Esophagus squamous epithelium (tissue), 5 donors: Measurements from ENCODE around the gene C2orf92. TPM values are rescaled to one million over a fixed set of nuclear protein-coding genes. Genes with fewer than 3 reads are reported as not detected.

Experiments used
- DNase-seq: peaks from one replicate; lab custom pipeline; 2025; lab: John Stamatoyannopoulos, UW
- H3K27ac ChIP-seq, 4 donors: fragments of 200-600 bp; sonication (generic); one replicate each; pipeline ENCODE4 v1.5.1; 2016 to 2019; ENCODE audit warnings: mild to moderate bottlenecking in 1 of 4
- H3K27me3 ChIP-seq, 4 donors: fragments of 200-600 bp; sonication (generic); 1 replicate in 3 of 4; 2 replicates in 1 of 4; pipeline versions ENCODE4 v1.5.1 to v1.6.0; 2017 to 2021; ENCODE audit warnings: antibody characterized with exemption in 1 of 4
- H3K36me3 ChIP-seq, 3 donors: fragments of 200-600 bp; sonication (generic); one replicate each; pipeline ENCODE4 v1.5.1; 2016 to 2019
- H3K4me1 ChIP-seq, 3 donors: fragments of 200-600 bp; sonication (generic); one replicate each; pipeline ENCODE4 v1.5.1; 2017 to 2019
- H3K4me3 ChIP-seq, 4 donors: fragments of 200-600 bp; sonication (generic); 1 replicate in 3 of 4; 2 replicates in 1 of 4; pipeline ENCODE4 v1.5.1; 2016 to 2019; ENCODE audit warnings: mild to moderate bottlenecking in 2 of 4, moderate library complexity in 1 of 4
- H3K9me3 ChIP-seq, 3 donors: fragments of 200-600 bp; sonication (generic); one replicate each; pipeline ENCODE4 v1.5.1; 2016 to 2019
- POLR2A ChIP-seq, 4 donors: fragments of 450-650 bp; IDR thresholded peaks; one replicate each; pipeline ENCODE4 v1.6.1; 2017; ENCODE audit warnings: antibody characterized with exemption in 4 of 4, mild to moderate bottlenecking in 4 of 4, moderate library complexity in 3 of 4
- WGBS, 2 donors: methylation state at CpG; one replicate each; pipeline ENCODE4 v1.1.5; 2018; 5-methylcytosine and 5-hydroxymethylcytosine counted together
- intact Hi-C: fragments of 100-400 bp; cut with DNase I; formaldehyde crosslinking; loops from one replicate; pipeline ENCODE4 v1.15.0; 2022
- total RNA-seq, 4 donors: library from RNA; depleted of rRNA; stranded (reverse); fragments of >200 nt; gene quantifications; one replicate each; pipeline ENCODE4 v1.1.0, GENCODE V29; 2016
- TF ChIP-seq, protein P1 (sequence below), 6 experiments: fragments of 450-650 bp in 4 of 6; fragments of 200-600 bp in 2 of 6; sonication (generic) in 2 of 6; IDR thresholded peaks; one replicate each; pipeline ENCODE4 v1.5.1; 2016 to 2019; ENCODE audit warnings: antibody characterized with exemption in 6 of 6, mild to moderate bottlenecking in 4 of 6, moderate library complexity in 4 of 6
- donor health status: DM: yes; HTN: yes; CAD: no.

Gene C2orf92
- total RNA-seq, 4 donors from 2014 or later = 2.5 to 12.8 (median 2.5) TPM; not detected in 1

DNA sequence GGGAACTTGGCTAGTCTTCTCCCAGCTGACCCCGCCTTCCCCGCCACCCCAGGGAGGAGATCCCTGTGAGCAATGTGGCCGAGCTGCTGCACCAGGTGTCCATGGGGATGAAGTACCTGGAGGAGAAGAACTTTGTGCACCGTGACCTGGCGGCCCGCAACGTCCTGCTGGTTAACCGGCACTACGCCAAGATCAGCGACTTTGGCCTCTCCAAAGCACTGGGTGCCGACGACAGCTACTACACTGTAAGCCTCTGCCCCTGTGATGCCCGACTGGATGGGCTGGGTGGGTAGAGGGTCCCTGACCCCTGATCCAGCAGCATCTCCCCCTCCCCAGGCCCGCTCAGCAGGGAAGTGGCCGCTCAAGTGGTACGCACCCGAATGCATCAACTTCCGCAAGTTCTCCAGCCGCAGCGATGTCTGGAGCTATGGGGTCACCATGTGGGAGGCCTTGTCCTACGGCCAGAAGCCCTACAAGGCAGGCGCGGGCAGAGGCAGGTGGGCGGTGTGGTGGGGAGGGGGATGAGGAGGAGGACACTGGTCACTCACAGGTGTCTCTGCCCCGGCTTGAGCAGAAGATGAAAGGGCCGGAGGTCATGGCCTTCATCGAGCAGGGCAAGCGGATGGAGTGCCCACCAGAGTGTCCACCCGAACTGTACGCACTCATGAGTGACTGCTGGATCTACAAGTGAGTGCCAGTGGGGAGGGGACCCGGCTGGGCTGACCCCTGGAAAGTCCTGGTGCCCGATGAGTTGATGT, 68.1 kb downstream of the C2orf92 start:
- no peak for DNase-seq
- Histone ChIP-seq H3K27me3 (no peaks in the 10 kb centered on the region), H3K27ac (no peak overlapping the region), H3K9me3 (no peaks in the 10 kb centered on the region), H3K4me1 (peaks cover 4 to 11% (median 7%) of the 10 kb centered on the region in 3 donors), H3K4me3 (no peak overlapping the region), H3K36me3 (no peaks in the 10 kb centered on the region)
- 86 to 92% methylated on average over 8 to 21 of the region's 32 CpGs for WGBS, 2 donors
- TF ChIP-seq, protein P1, sequence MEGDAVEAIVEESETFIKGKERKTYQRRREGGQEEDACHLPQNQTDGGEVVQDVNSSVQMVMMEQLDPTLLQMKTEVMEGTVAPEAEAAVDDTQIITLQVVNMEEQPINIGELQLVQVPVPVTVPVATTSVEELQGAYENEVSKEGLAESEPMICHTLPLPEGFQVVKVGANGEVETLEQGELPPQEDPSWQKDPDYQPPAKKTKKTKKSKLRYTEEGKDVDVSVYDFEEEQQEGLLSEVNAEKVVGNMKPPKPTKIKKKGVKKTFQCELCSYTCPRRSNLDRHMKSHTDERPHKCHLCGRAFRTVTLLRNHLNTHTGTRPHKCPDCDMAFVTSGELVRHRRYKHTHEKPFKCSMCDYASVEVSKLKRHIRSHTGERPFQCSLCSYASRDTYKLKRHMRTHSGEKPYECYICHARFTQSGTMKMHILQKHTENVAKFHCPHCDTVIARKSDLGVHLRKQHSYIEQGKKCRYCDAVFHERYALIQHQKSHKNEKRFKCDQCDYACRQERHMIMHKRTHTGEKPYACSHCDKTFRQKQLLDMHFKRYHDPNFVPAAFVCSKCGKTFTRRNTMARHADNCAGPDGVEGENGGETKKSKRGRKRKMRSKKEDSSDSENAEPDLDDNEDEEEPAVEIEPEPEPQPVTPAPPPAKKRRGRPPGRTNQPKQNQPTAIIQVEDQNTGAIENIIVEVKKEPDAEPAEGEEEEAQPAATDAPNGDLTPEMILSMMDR (IDR thresholded peaks at IDR 0.05) = no peak
- no peak for TF ChIP-seq POLR2A (IDR thresholded peaks at IDR 0.05)
- intact Hi-C loops = no loop called here

DNA sequence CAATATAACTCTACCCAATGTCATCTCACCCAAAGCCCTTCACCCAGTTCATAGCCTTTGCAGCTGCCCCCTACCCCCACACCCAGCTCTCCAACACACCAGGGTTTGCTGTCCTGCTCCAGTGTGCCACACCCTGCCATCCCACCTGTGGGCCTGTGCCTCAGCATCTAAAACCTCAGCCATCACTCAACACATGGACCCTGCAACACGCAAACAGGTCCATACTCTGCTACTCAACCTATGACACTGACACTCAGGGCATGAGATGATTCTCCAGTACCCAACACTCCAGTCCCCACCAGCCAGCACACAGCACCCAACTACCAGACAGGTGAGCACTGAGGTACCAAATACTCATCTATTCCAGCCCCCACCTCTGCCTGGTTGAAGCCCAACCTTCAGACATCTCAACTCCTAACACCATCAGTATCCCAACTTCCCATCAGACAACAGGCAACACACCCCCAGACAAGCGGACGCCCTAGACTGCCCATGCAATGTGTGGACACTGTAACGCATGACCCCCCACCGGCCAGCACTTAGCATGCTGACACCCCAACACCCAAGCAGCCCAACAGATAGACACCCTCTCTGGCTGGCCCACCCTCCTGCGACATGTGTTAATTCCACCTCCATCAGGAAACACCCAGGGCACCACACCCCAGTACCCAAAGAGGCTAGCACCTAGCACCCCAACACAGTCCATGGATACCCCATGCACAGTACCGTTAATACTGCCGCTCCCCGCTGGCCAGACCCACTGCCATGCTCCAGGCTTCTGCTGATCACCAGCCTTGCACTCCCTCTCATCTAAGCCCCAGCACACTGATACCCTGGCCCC, 68.9 kb downstream of the C2orf92 start:
- no peak for DNase-seq

DNA sequence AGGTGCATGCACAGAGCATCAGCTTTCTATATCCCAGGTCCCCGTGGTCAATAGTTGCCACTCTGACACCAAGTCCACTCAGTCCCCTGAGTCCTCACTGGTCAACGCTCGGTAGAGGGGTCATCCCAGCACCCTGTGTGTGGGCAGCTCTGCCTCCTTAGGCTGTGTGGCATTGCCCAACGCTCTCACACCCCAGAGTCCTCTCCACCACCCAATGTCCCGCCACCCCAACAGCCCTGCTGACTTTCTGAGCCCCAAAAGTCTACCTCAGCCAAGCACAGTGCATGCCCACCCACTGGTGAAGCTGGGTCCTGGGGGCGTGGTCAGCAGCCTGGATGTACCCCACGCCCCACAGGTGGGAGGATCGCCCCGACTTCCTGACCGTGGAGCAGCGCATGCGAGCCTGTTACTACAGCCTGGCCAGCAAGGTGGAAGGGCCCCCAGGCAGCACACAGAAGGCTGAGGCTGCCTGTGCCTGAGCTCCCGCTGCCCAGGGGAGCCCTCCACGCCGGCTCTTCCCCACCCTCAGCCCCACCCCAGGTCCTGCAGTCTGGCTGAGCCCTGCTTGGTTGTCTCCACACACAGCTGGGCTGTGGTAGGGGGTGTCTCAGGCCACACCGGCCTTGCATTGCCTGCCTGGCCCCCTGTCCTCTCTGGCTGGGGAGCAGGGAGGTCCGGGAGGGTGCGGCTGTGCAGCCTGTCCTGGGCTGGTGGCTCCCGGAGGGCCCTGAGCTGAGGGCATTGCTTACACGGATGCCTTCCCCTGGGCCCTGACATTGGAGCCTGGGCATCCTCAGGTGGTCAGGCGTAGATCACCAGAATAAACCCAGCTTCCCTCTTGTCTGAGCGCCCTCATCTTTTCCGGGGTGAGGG, 69.7 kb downstream of the C2orf92 start:
- no peak for TF ChIP-seq POLR2A (IDR thresholded peaks at IDR 0.05)
- TF ChIP-seq, protein P1 (IDR thresholded peaks at IDR 0.05) = no peak
- no peak for DNase-seq
- 83 to 87% methylated on average over 6 to 12 of the region's 23 CpGs for WGBS, 2 donors

More for the DNA sequence above, 68.9 kb downstream of the C2orf92 start:
- no peaks in the 10 kb centered on the region for H3K9me3 ChIP-seq
- no peaks in the 10 kb centered on the region for H3K36me3 ChIP-seq
- intact Hi-C loops = no loop called here
- TF ChIP-seq, protein P1 (IDR thresholded peaks at IDR 0.05) = no peak
- no peak for TF ChIP-seq POLR2A (IDR thresholded peaks at IDR 0.05)
- H3K27me3 ChIP-seq = no peaks in the 10 kb centered on the region
- no peak overlapping the region for H3K4me3 ChIP-seq
- H3K4me1 ChIP-seq = peaks cover 4 to 11% (median 7%) of the 10 kb centered on the region in 3 donors
- 89 to 97% methylated on average over 4 to 7 of the region's 9 CpGs for WGBS, 2 donors
- H3K27ac ChIP-seq = no peak overlapping the region

DNA sequence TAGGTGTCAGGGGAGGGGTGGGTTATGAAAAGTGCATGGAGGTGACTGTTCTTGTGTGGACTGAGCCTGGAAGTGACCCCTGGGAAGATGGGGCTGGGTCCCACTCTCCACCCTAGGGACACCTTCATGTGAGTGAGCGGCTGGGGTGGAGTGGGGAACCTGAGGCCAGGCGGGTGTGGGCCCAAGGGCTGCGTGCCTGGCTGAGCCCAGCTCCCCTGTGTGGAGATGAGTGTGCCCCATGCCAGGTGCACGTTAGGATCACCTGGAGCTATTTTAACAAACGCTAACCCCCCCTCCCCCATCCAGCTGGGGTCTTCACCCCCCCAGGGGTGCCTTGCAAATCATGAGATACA, 70.4 kb downstream of the C2orf92 start:
- H3K36me3 ChIP-seq = peaks cover 0 to 10% (median 0%) of the 10 kb centered on the region in 3 donors
- intact Hi-C loops = no loop called here
- no peak for DNase-seq
- no peak overlapping the region for H3K4me3 ChIP-seq
- no peak for TF ChIP-seq POLR2A (IDR thresholded peaks at IDR 0.05)
- TF ChIP-seq, protein P1 (IDR thresholded peaks at IDR 0.05) = no peak
- H3K9me3 ChIP-seq = no peaks in the 10 kb centered on the region
- 50 to 65% methylated on average over 2 of the region's 5 CpGs for WGBS, 2 donors
- H3K27ac ChIP-seq = no peak overlapping the region
- peaks cover 4 to 14% (median 7%) of the 10 kb centered on the region in 3 donors for H3K4me1 ChIP-seq
- H3K27me3 ChIP-seq = no peaks in the 10 kb centered on the region

More for the DNA sequence above, 69.7 kb downstream of the C2orf92 start:
- Histone ChIP-seq H3K27ac (no peak overlapping the region), H3K27me3 (no peaks in the 10 kb centered on the region), H3K9me3 (no peaks in the 10 kb centered on the region), H3K4me1 (peaks cover 4 to 11% (median 7%) of the 10 kb centered on the region in 3 donors), H3K36me3 (peaks cover 0 to 7% (median 0%) of the 10 kb centered on the region in 3 donors), H3K4me3 (no peak overlapping the region)
- intact Hi-C loops = no loop called here
